Neural progenitor cell (in vitro differentiated cells): ENCODE measurements around the gene GPC4. TPM values are rescaled to one million over a fixed set of nuclear protein-coding genes. Genes with fewer than 3 reads are reported as not detected.
A peak's percentile ranks its signal among the peaks of the same experiment; 100 is the strongest.

Experiments used
- DNase-seq: peaks from one replicate; pipeline ENCODE4 v3.0.0-alpha.2; 2016; ENCODE audit warnings: low spot score
- H2AFZ ChIP-seq: fragments of 200-600 bp; sonication (generic); replicated peaks from 2 replicates; pipeline ENCODE4 v1.6.1; 2016; ENCODE audit warnings: antibody characterized with exemption
- H3F3A ChIP-seq: fragments of 200-600 bp; sonication (generic); 2 replicates; pipeline ENCODE4 v1.6.1; 2016; ENCODE audit warnings: antibody characterized with exemption, low read depth
- H3K27ac ChIP-seq: fragments of 200-600 bp; sonication (generic); 2 replicates; pipeline ENCODE4 v1.5.1; 2016; ENCODE audit warnings: mild to moderate bottlenecking
- H3K27me3 ChIP-seq: fragments of 200-600 bp; sonication (generic); 2 replicates; pipeline ENCODE4 v1.6.1; 2016; ENCODE audit warnings: mild to moderate bottlenecking, moderate library complexity
- H3K36me3 ChIP-seq: fragments of 200-600 bp; sonication (generic); 2 replicates; pipeline ENCODE4 v1.5.1; 2016
- H3K4me1 ChIP-seq: fragments of 200-600 bp; sonication (generic); 2 replicates; pipeline ENCODE4 v1.6.1; 2016; ENCODE audit warnings: mixed run types
- H3K4me2 ChIP-seq: fragments of 200-600 bp; sonication (generic); 2 replicates; pipeline ENCODE4 v1.6.1; 2016
- H3K4me3 ChIP-seq: fragments of 200-600 bp; sonication (generic); 2 replicates; pipeline ENCODE4 v1.5.1; 2016
- H3K79me2 ChIP-seq: fragments of 200-600 bp; sonication (generic); 2 replicates; pipeline ENCODE4 v1.6.1; 2016; ENCODE audit warnings: low read depth
- H3K9ac ChIP-seq: fragments of 200-600 bp; sonication (generic); 2 replicates; pipeline ENCODE4 v1.6.1; 2016
- H3K9me3 ChIP-seq: fragments of 200-600 bp; sonication (generic); 2 replicates; pipeline ENCODE4 v1.5.1; 2016; ENCODE audit warnings: low read depth
- H4K20me1 ChIP-seq: fragments of 200-600 bp; sonication (generic); 2 replicates; pipeline ENCODE4 v1.6.1; 2016; ENCODE audit warnings: low read depth
- H3K27ac Mint-ChIP-seq: 3 replicates; pipeline ENCODE4 v1.8.0; 2021; ENCODE audit warnings: mixed read lengths
- H3K27me3 Mint-ChIP-seq: 2 replicates; pipeline ENCODE4 v1.8.0; 2022; ENCODE audit warnings: low read depth, mild to moderate bottlenecking, inconsistent platforms, moderate library complexity, mixed read lengths; ENCODE audit not compliant: insufficient read depth
- H3K36me3 Mint-ChIP-seq: 3 replicates; pipeline ENCODE4 v1.8.0; 2021; ENCODE audit warnings: mixed read lengths
- H3K4me1 Mint-ChIP-seq: 3 replicates; pipeline ENCODE4 v1.8.0; 2021; ENCODE audit warnings: mixed read lengths
- H3K4me3 Mint-ChIP-seq: 3 replicates; pipeline ENCODE4 v1.8.0; 2021; ENCODE audit warnings: mild to moderate bottlenecking, moderate library complexity, mixed read lengths
- H3K9me3 Mint-ChIP-seq: 3 replicates; pipeline ENCODE4 v1.8.0; 2020; ENCODE audit warnings: mixed read lengths
- EZH2 ChIP-seq: fragments of 200-600 bp; sonication (generic); IDR thresholded peaks from 2 replicates; pipeline ENCODE4 v1.6.1; 2017; ENCODE audit warnings: antibody characterized with exemption, mild to moderate bottlenecking, moderate library complexity
- EZH2phosphoT487 ChIP-seq: fragments of 200-600 bp; sonication (generic); IDR thresholded peaks from 2 replicates; pipeline ENCODE4 v1.6.1; 2017; ENCODE audit warnings: antibody characterized with exemption
- total RNA-seq: library from RNA; depleted of rRNA; stranded (reverse); fragments of >200 nt; gene quantifications from 2 replicates; pipeline ENCODE4 v1.2.3, GENCODE V29; 2015; ENCODE audit warnings: low replicate concordance
- TF ChIP-seq, protein P1 (sequence below): fragments of 200-600 bp; sonication (generic); IDR thresholded peaks from 2 replicates; pipeline ENCODE4 v1.5.1; 2017; ENCODE audit warnings: antibody characterized with exemption, mild to moderate bottlenecking

Gene GPC4
- total RNA-seq, 1 donor from 2014 or later = 23.6 TPM

DNA sequence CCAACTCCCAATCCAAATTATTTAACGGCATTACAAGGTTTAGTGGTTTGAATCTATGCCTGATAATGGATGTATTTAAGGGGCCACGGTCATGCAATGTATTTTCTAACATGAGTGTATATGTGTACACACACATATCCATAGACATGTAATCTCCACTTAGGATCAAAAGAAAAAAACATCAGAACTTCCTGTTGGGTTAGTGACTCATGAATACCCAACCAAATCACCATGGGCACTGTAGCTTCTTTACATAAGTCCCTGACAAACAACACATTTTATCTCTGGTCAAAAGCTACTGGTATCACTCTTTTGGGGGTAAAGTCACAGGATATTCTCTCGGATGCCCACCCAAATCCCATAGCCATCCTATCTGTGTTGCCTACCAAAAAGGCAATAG, 160.6 kb downstream of the GPC4 start:
- no peaks in the 10 kb centered on the region for H3K79me2 ChIP-seq
- no peak for DNase-seq
- H3K4me3 Mint-ChIP-seq = no peak overlapping the region
- H3K36me3 ChIP-seq = no peaks in the 10 kb centered on the region
- H3K9ac ChIP-seq = no peak overlapping the region
- H3K4me2 ChIP-seq = no peak overlapping the region
- TF ChIP-seq EZH2 (no peak), EZH2phosphoT487 (no peak)
- TF ChIP-seq, protein P1, sequence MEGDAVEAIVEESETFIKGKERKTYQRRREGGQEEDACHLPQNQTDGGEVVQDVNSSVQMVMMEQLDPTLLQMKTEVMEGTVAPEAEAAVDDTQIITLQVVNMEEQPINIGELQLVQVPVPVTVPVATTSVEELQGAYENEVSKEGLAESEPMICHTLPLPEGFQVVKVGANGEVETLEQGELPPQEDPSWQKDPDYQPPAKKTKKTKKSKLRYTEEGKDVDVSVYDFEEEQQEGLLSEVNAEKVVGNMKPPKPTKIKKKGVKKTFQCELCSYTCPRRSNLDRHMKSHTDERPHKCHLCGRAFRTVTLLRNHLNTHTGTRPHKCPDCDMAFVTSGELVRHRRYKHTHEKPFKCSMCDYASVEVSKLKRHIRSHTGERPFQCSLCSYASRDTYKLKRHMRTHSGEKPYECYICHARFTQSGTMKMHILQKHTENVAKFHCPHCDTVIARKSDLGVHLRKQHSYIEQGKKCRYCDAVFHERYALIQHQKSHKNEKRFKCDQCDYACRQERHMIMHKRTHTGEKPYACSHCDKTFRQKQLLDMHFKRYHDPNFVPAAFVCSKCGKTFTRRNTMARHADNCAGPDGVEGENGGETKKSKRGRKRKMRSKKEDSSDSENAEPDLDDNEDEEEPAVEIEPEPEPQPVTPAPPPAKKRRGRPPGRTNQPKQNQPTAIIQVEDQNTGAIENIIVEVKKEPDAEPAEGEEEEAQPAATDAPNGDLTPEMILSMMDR = no peak
- no peak overlapping the region for H3K27ac Mint-ChIP-seq
- no peaks in the 10 kb centered on the region for H3K36me3 Mint-ChIP-seq
- H2AFZ ChIP-seq = no peak overlapping the region
- H3K9me3 ChIP-seq = peaks cover 7% of the 10 kb centered on the region
- no peaks in the 10 kb centered on the region for H3K27me3 ChIP-seq
- no peak overlapping the region for H3K4me3 ChIP-seq
- peaks cover 4% of the 10 kb centered on the region for H3K27me3 Mint-ChIP-seq
- peaks cover 38% of the 10 kb centered on the region for H3K4me1 Mint-ChIP-seq
- peaks cover 11% of the 10 kb centered on the region for H3K4me1 ChIP-seq
- peaks cover 17% of the 10 kb centered on the region for H3F3A ChIP-seq
- H3K27ac ChIP-seq = no peak overlapping the region
- peaks cover 3% of the 10 kb centered on the region for H3K9me3 Mint-ChIP-seq
- H4K20me1 ChIP-seq = no peaks in the 10 kb centered on the region

GRCh38 chrX:133251204-133251603, 164.1 kb downstream of the GPC4 start:
- Histone ChIP-seq H3K9me3 (peaks cover 10% of the 10 kb centered on the region), H3K27me3 (no peaks in the 10 kb centered on the region), H3K27ac (no peak overlapping the region), H3K4me3 (no peak overlapping the region), H3K4me1 (peaks cover 15% of the 10 kb centered on the region), H3K9ac (no peak overlapping the region), H3K79me2 (no peaks in the 10 kb centered on the region), H3K4me2 (no peak overlapping the region), H3F3A (peaks cover 22% of the 10 kb centered on the region), H2AFZ (no peak overlapping the region), H4K20me1 (no peaks in the 10 kb centered on the region), H3K36me3 (no peaks in the 10 kb centered on the region)
- peaks cover 8% of the 10 kb centered on the region for H3K27me3 Mint-ChIP-seq
- TF ChIP-seq, protein P1 = no peak
- no peak for TF ChIP-seq EZH2phosphoT487
- no peak for TF ChIP-seq EZH2
- H3K27ac Mint-ChIP-seq = no peak overlapping the region
- H3K9me3 Mint-ChIP-seq = peaks cover 21% of the 10 kb centered on the region
- peaks cover 43% of the 10 kb centered on the region for H3K4me1 Mint-ChIP-seq
- DNase-seq = no peak
- H3K4me3 Mint-ChIP-seq = no peak overlapping the region
- H3K36me3 Mint-ChIP-seq = peaks cover 2% of the 10 kb centered on the region

DNA sequence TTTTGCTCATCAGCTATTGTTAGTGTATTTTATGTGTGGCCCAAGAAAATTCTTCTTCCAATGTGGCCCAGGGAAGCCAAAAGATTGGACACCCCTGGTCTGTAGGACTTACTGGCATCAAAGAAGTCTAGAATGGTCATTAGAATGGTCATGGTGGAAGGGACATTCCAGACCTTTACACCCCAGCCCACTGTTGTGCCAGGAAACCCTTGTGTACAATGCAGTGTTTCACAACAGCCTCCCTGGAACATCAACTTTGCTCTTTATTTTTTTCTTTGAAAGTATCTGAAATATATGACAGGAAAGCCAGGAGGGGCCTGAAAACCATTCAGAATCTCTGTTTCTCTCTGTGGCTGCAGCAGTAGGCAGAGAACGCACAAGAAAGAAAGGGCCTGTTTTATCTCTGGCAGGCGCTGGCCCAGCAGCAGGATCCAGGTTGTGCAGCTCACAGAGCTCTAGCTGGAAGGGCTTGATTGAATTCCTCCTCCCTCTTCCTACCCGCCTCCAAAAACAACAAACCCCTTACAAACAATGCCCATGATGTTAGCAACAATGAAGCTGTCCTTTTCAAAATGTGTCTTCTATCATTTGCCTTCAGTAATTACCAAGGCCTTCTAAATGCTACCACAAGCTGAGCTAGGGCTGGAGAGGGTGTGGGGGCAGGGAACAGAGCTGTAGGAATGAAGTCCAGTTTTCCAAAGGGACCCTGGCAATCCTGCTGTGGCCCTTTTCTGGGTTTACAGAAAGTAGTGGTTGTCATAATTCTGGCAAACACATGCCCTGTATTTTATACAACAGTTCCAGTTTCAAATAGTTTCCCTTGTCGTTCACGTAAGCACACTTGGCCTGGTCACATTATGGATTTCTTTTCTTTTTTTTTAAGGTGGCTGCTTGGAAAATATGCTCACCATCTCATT, 164.8 kb downstream of the GPC4 start:
- Histone ChIP-seq H3K27me3 (no peaks in the 10 kb centered on the region), H3K9me3 (peaks cover 11% of the 10 kb centered on the region), H3K79me2 (no peaks in the 10 kb centered on the region), H3F3A (peaks cover 22% of the 10 kb centered on the region), H3K36me3 (no peaks in the 10 kb centered on the region), H3K27ac (no peak overlapping the region), H3K9ac (no peak overlapping the region), H3K4me1 (peaks cover 15% of the 10 kb centered on the region), H4K20me1 (no peaks in the 10 kb centered on the region), H3K4me3 (no peak overlapping the region), H3K4me2 (peak overlapping the region; percentile 42), H2AFZ (no peak overlapping the region)
- H3K4me1 Mint-ChIP-seq = peaks cover 43% of the 10 kb centered on the region
- TF ChIP-seq, protein P1 = no peak
- TF ChIP-seq EZH2 (no peak), EZH2phosphoT487 (no peak)
- H3K9me3 Mint-ChIP-seq = peaks cover 23% of the 10 kb centered on the region
- peaks cover 2% of the 10 kb centered on the region for H3K36me3 Mint-ChIP-seq
- peak overlapping the region; percentile 31 for H3K27ac Mint-ChIP-seq
- H3K4me3 Mint-ChIP-seq = no peak overlapping the region
- peaks cover 8% of the 10 kb centered on the region for H3K27me3 Mint-ChIP-seq
- peak; percentile 47 for DNase-seq

Other genes with a start within 250 kb of the GPC4 start
- not detected in 2 replicates for gene TFDP3, start 197.1 kb downstream of the GPC4 start, total RNA-seq